Measurements from ENCODE around the gene MC2R. TPM values are rescaled to one million over a fixed set of nuclear protein-coding genes. Genes with fewer than 3 reads are reported as not detected.

The MC2R gene
- total RNA-seq, 1 donor from 2014 or later, result not detected

DNA sequence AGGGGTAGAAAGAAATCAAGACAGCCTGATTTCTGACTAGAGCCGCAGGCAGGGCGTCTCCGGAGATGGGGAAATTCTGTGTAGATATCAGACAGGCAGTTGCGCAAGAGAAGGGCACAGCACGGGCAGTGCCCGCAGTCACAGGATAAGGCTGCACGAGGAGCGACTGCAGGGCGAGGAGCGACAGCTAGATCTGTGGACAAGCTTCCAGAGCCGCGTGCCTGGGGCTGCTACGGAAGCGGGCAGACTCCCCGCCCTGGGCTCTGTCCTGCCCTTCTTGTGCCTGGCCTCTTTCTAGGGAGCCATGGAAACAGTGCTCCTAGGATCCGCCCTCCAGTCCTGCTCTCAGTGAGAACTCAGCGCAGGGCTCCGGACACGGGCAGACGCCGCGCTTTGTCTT is 78.8 kb downstream of the MC2R start:
- no peak for ATAC-seq
- no peak for DNase-seq (ENCODE audit: missing footprints)
- intact Hi-C loops (cut with DNase I), result no loop called here

DNA sequence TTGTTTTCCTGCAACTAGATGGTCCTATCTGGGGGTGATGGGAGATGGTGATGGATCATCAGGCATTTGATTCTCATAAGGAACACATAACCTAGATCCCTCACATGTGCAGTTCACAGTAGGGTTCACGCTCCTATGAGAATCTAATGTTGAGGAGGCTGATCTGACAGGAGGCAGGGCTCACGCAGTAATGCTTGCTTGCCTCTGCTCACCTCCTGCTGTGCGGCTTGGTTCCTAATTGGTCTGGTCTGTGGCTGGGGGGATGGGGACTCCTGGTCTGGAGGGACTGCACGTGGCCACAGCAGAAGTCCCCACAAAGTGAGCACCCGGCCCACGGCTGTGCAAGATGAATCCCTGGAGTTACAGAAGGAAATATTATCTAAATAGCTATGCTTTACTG is 80.1 kb downstream of the MC2R start:
- intact Hi-C loops (cut with DNase I), result no loop called here
- ATAC-seq, result no peak
- no peak for DNase-seq (ENCODE audit: missing footprints)

DNA sequence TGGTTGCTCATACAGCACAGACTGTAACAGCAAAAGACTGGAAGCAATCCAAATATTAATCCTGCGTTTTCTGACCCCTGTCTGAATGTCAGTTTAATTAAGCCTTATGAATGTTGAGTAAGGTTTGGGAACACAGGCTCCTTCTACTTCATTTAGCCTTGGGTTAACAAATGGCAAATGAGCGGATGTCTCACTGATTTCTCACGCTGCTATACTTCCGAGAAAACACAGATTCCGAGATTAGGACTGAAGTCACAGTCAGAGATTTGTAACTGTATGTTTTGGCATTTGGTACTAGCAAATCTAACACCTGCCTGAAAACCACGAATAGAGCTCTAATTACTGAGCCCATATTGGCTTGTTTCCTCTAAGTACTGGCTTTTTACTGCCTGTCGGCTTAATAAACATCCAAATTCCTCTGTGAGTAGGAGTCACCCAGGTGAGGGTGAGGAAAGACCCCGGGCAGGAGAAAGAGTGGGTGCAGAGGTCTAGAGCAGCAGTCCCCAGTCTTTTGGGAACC is 80.8 kb downstream of the MC2R start:
- no peak for ATAC-seq
- intact Hi-C loops (cut with DNase I), result no loop called here

More for the DNA sequence above, 80.8 kb downstream of the MC2R start:
- DNase-seq (ENCODE audit: missing footprints), result no peak

Other genes with a start within 250 kb of the MC2R start
- gene FAM210A, start 189.0 kb downstream of the MC2R start, total RNA-seq, result 58.1 TPM
- 22.2 TPM for gene RNMT, start 188.9 kb downstream of the MC2R start, total RNA-seq
- gene MC5R, start 91.4 kb downstream of the MC2R start, total RNA-seq, result not detected
- gene ZNF519, start 216.9 kb upstream of the MC2R start, total RNA-seq, result 4.1 TPM

Measured in Right ventricle myocardium inferior (tissue), 1 donor.